ENCODE results near the gene NEDD4L.

GRCh38 chr18:58347135-58347534 lies 303.1 kb downstream of the NEDD4L start:
- no peak for TF ChIP-seq CTCF (conservative IDR thresholded peaks at IDR 0.05 in 1 of 2, IDR thresholded peaks at IDR 0.05 in 1 of 2; ENCODE audit: extremely low read depth in 1 of 2, insufficient read depth in 1 of 2, low read depth in 1 of 2, low read length in 2 of 2)
- no peak for TF ChIP-seq EZH2 (IDR thresholded peaks at IDR 0.05; ENCODE audit: borderline replicate concordance, low read length)
